ENCODE results near the gene CNTNAP1.

The CNTNAP1 gene
- long read RNA-seq = 0 reads

DNA sequence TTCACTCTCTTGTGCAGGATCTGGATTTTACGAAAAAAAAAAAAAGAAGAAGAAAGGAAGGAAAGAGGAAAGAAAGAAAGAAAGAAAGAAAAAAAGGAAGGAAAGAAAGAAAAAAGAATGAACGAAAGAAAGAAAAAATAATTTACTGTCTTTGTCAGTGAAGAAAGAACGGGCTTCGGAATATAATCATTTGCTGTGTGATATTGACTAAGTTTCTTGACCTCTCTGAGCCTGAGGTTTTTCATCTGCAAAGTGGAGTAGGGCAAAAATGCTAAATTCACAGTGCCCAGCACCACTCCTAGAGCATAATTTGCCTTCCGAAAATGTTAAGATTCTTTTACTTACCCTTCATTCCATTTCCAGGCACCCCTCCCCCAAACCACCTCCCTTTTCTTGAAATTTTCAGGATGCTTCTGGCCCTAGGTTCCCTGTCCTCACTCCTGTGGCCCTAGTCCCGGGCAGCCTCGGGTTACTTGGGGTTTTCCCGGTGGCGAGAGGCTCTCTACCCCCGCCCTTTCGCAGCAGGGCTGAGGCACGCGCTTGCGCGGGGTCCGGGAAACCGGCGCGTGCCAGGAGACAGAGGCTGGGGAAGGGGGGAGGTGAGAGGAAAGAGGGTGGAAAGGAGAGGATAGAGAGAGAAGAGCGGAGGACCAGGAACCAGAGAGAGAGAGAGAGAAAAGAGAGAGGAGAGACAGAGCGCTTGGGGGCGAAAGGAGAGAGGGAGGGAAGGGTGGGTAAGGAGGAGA is at the start of gene CNTNAP1:
Gene CNTNAP1 (plus strand): TSS at position 556 of the 746 bp plus-strand sequence. CDS start 299 bp downstream, outside the sequence.
- TF ChIP-seq POLR2AphosphoS5 (IDR thresholded peaks at IDR 0.05; ENCODE audit: low read depth) (no peak), SPI1 (IDR thresholded peaks at IDR 0.05; ENCODE audit: borderline replicate concordance, low read depth) (no peak), GABPA (IDR thresholded peaks at IDR 0.05; ENCODE audit: low read depth) (no peak)
- TF ChIP-seq, protein P1, sequence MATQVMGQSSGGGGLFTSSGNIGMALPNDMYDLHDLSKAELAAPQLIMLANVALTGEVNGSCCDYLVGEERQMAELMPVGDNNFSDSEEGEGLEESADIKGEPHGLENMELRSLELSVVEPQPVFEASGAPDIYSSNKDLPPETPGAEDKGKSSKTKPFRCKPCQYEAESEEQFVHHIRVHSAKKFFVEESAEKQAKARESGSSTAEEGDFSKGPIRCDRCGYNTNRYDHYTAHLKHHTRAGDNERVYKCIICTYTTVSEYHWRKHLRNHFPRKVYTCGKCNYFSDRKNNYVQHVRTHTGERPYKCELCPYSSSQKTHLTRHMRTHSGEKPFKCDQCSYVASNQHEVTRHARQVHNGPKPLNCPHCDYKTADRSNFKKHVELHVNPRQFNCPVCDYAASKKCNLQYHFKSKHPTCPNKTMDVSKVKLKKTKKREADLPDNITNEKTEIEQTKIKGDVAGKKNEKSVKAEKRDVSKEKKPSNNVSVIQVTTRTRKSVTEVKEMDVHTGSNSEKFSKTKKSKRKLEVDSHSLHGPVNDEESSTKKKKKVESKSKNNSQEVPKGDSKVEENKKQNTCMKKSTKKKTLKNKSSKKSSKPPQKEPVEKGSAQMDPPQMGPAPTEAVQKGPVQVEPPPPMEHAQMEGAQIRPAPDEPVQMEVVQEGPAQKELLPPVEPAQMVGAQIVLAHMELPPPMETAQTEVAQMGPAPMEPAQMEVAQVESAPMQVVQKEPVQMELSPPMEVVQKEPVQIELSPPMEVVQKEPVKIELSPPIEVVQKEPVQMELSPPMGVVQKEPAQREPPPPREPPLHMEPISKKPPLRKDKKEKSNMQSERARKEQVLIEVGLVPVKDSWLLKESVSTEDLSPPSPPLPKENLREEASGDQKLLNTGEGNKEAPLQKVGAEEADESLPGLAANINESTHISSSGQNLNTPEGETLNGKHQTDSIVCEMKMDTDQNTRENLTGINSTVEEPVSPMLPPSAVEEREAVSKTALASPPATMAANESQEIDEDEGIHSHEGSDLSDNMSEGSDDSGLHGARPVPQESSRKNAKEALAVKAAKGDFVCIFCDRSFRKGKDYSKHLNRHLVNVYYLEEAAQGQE (IDR thresholded peaks at IDR 0.05; ENCODE audit: insufficient replicate concordance, low read depth) = no peak
- TF ChIP-seq, protein P2, sequence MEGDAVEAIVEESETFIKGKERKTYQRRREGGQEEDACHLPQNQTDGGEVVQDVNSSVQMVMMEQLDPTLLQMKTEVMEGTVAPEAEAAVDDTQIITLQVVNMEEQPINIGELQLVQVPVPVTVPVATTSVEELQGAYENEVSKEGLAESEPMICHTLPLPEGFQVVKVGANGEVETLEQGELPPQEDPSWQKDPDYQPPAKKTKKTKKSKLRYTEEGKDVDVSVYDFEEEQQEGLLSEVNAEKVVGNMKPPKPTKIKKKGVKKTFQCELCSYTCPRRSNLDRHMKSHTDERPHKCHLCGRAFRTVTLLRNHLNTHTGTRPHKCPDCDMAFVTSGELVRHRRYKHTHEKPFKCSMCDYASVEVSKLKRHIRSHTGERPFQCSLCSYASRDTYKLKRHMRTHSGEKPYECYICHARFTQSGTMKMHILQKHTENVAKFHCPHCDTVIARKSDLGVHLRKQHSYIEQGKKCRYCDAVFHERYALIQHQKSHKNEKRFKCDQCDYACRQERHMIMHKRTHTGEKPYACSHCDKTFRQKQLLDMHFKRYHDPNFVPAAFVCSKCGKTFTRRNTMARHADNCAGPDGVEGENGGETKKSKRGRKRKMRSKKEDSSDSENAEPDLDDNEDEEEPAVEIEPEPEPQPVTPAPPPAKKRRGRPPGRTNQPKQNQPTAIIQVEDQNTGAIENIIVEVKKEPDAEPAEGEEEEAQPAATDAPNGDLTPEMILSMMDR (IDR thresholded peaks at IDR 0.05; ENCODE audit: insufficient read depth, low read length) = no peak
- H3K27ac ChIP-seq (replicated peaks) = no peak within 1 kb of the TSS
- peaks cover 23% of the 10 kb centered on the region for H3K27me3 ChIP-seq (ENCODE audit: insufficient read depth, poor library complexity, severe bottlenecking)
- no peak for DNase-seq (ENCODE audit: low read depth in 1 of 2, low spot score in 1 of 2)
- H3K4me3 ChIP-seq (replicated peaks; ENCODE audit: insufficient read depth, low read length) = peak within 1 kb of the TSS; percentile 6; the same call in 1 of the 2 replicates

- no peaks in the 10 kb centered on the region for H3K27me3 ChIP-seq (ENCODE audit: insufficient read depth, poor library complexity, severe bottlenecking)
- no peak for DNase-seq (ENCODE audit: low read depth in 1 of 2, low spot score in 1 of 2)
- no peak overlapping the region for H3K4me3 ChIP-seq (replicated peaks; ENCODE audit: insufficient read depth, low read length)
- TF ChIP-seq GABPA (IDR thresholded peaks at IDR 0.05; ENCODE audit: low read depth) = no peak
- TF ChIP-seq POLR2AphosphoS5 (IDR thresholded peaks at IDR 0.05; ENCODE audit: low read depth) = no peak
- TF ChIP-seq SPI1 (IDR thresholded peaks at IDR 0.05; ENCODE audit: borderline replicate concordance, low read depth) = no peak
- TF ChIP-seq, protein P2 (IDR thresholded peaks at IDR 0.05; ENCODE audit: insufficient read depth, low read length) = no peak
- TF ChIP-seq, protein P1 (IDR thresholded peaks at IDR 0.05; ENCODE audit: insufficient replicate concordance, low read depth) = no peak
- H3K27ac ChIP-seq (replicated peaks) = no peak overlapping the region
Measured at GRCh38 chr17:42632949-42633444, 49.3 kb upstream of the CNTNAP1 start.

GRCh38 chr17:42639525-42640113 is 42.7 kb upstream of the CNTNAP1 start:
- peak in 1 of 2 experiments; percentile 29 for DNase-seq (ENCODE audit: low read depth in 1 of 2, low spot score in 1 of 2)
- no peak overlapping the region for H3K4me3 ChIP-seq (replicated peaks; ENCODE audit: insufficient read depth, low read length)
- H3K27me3 ChIP-seq (ENCODE audit: insufficient read depth, poor library complexity, severe bottlenecking) = no peaks in the 10 kb centered on the region
- no peak overlapping the region for H3K27ac ChIP-seq (replicated peaks)
- no peak for TF ChIP-seq SPI1 (IDR thresholded peaks at IDR 0.05; ENCODE audit: borderline replicate concordance, low read depth)
- TF ChIP-seq, protein P2 (IDR thresholded peaks at IDR 0.05; ENCODE audit: insufficient read depth, low read length) = no peak
- no peak for TF ChIP-seq POLR2AphosphoS5 (IDR thresholded peaks at IDR 0.05; ENCODE audit: low read depth)
- TF ChIP-seq, protein P1 (IDR thresholded peaks at IDR 0.05; ENCODE audit: insufficient replicate concordance, low read depth) = no peak
